Measurements from ENCODE around the gene LUC7L2. TPM values are rescaled to one million over a fixed set of nuclear protein-coding genes. Genes with fewer than 3 reads are reported as not detected.

Gene LUC7L2
- total RNA-seq, 1 experiment from 2014 or later: 94.4 TPM

DNA sequence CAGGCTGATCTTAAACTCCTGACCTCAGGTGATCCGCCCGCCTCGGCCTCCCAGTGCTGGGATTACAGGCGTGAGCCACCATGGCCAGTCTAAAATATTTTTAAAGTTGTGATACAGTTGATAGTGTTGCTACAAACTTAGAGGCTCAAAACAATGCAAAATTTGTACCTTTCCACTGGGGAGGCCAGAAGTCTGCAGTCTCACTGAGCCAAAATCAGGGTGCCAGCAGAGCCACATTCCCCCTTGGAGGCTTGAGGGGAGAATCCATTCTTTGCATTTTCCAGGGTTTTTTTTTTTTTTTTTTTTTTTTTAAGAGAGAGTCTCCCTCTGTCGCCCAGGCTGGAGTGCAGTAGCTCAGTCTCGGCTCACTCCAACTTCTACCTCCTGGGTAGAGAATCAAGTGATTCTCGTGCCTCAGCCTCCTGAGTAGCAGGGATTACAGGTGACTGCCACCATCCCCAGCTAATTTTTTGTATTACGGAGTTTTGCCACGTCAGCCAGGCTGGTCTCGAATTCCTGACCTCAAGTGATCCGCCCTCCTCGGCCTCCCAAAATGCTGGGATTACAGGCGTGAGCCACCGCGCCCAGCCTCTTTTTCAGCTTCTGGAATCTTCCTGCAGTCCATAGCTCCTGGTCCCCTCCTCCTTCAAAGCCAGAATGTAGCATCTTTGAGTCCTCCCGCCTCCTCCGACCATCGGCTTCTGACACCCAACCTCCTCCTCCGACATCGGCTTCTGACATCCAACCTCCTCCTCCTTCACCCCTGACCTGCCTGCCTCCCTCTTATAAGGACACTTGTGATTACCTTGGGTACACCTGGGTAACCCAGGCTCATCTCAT lies 86.6 kb downstream of the LUC7L2 start:
- H3K36me3 Mint-ChIP-seq: no peaks in the 10 kb centered on the region
- no peaks in the 10 kb centered on the region; the same call in 1 of the 2 replicates for H3K27me3 Mint-ChIP-seq (ENCODE audit: low read depth)
- no peaks in the 10 kb centered on the region for H3K9me3 Mint-ChIP-seq
- ChIA-PET POLR2A (interaction anchor here (0.6 kb wide), 1 partner anchor 40 kb away, joined by 3 read pairs; no protein-coding TSS in a partner anchor), CTCF (interaction anchor here (0.6 to 4.6 kb wide), 4 partner anchors 12 to 277 kb away, joined by 3 to 34 read pairs (median 4); no protein-coding TSS in a partner anchor)
- no peaks in the 10 kb centered on the region for H3K4me1 Mint-ChIP-seq
- H3K27ac Mint-ChIP-seq: no peak overlapping the region
- no peak for ATAC-seq
- H3K4me3 Mint-ChIP-seq: no peak overlapping the region
- TF ChIP-seq ZNF219 (CRISPR knock-in tag; IDR thresholded peaks at IDR 0.05; ENCODE audit: borderline replicate concordance) (no peak), ZNF396 (CRISPR knock-in tag; IDR thresholded peaks at IDR 0.05; ENCODE audit: borderline replicate concordance) (no peak), ZNF232 (CRISPR knock-in tag; IDR thresholded peaks at IDR 0.05) (no peak), ESRRA (CRISPR knock-in tag; IDR thresholded peaks at IDR 0.05; ENCODE audit: borderline replicate concordance) (no peak), ZNF423 (CRISPR knock-in tag; IDR thresholded peaks at IDR 0.05) (no peak), JAZF1 (CRISPR knock-in tag; IDR thresholded peaks at IDR 0.05) (no peak), NFATC4 (CRISPR knock-in tag; IDR thresholded peaks at IDR 0.05) (no peak), FOXK1 (CRISPR knock-in tag; IDR thresholded peaks at IDR 0.05) (no peak), NFE2L1 (CRISPR knock-in tag; IDR thresholded peaks at IDR 0.05) (no peak), SMAD3 (CRISPR knock-in tag; IDR thresholded peaks at IDR 0.05; ENCODE audit: borderline replicate concordance) (no peak), MXD4 (CRISPR knock-in tag; IDR thresholded peaks at IDR 0.05; ENCODE audit: borderline replicate concordance) (no peak), CREB1 (CRISPR knock-in tag; IDR thresholded peaks at IDR 0.05) (no peak), CBFB (CRISPR knock-in tag; IDR thresholded peaks at IDR 0.05; ENCODE audit: low read depth) (no peak), TCF7 (CRISPR knock-in tag; IDR thresholded peaks at IDR 0.05; ENCODE audit: low read depth) (no peak)
- TF ChIP-seq, protein P1, sequence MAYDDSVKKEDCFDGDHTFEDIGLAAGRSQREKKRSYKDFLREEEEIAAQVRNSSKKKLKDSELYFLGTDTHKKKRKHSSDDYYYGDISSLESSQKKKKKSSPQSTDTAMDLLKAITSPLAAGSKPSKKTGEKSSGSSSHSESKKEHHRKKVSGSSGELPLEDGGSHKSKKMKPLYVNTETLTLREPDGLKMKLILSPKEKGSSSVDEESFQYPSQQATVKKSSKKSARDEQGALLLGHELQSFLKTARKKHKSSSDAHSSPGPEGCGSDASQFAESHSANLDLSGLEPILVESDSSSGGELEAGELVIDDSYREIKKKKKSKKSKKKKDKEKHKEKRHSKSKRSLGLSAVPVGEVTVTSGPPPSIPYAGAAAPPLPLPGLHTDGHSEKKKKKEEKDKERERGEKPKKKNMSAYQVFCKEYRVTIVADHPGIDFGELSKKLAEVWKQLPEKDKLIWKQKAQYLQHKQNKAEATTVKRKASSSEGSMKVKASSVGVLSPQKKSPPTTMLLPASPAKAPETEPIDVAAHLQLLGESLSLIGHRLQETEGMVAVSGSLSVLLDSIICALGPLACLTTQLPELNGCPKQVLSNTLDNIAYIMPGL (CRISPR knock-in tag; IDR thresholded peaks at IDR 0.05): no peak
- TF ChIP-seq, protein P2, sequence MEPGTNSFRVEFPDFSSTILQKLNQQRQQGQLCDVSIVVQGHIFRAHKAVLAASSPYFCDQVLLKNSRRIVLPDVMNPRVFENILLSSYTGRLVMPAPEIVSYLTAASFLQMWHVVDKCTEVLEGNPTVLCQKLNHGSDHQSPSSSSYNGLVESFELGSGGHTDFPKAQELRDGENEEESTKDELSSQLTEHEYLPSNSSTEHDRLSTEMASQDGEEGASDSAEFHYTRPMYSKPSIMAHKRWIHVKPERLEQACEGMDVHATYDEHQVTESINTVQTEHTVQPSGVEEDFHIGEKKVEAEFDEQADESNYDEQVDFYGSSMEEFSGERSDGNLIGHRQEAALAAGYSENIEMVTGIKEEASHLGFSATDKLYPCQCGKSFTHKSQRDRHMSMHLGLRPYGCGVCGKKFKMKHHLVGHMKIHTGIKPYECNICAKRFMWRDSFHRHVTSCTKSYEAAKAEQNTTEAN (CRISPR knock-in tag; IDR thresholded peaks at IDR 0.05): no peak
- TF ChIP-seq, protein P3, sequence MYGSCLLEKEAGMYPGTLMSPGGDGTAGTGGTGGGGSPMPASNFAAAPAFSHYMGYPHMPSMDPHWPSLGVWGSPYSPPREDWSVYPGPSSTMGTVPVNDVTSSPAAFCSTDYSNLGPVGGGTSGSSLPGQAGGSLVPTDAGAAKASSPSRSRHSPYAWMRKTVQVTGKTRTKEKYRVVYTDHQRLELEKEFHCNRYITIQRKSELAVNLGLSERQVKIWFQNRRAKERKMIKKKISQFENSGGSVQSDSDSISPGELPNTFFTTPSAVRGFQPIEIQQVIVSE (CRISPR knock-in tag; IDR thresholded peaks at IDR 0.05; ENCODE audit: borderline replicate concordance): no peak
- no peak for DNase-seq (ENCODE audit: low spot score)

DNA sequence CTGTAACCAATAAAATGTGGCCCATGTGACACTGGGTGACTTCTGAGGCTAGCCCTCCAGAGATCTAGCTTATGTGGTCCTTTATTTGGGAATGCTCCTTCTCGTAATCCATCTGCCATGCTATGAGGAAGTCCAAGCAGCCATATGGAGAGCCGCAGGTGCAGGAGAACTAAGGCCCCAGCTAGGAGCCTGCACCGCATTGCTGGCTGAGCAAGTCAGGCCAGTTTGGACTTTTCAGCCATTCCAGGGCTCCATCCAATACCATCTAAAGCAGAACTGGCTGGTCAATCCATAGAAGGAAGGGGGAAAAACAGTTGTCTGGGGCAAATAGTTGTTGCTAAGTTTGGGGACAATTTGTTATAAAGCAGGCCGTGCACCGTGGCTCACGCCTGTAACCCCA lies 91.2 kb downstream of the LUC7L2 start:
- Mint-ChIP-seq H3K4me3 (no peak overlapping the region), H3K36me3 (no peaks in the 10 kb centered on the region), H3K27me3 (ENCODE audit: low read depth) (no peaks in the 10 kb centered on the region; the same call in 1 of the 2 replicates)
- TF ChIP-seq, protein P4, sequence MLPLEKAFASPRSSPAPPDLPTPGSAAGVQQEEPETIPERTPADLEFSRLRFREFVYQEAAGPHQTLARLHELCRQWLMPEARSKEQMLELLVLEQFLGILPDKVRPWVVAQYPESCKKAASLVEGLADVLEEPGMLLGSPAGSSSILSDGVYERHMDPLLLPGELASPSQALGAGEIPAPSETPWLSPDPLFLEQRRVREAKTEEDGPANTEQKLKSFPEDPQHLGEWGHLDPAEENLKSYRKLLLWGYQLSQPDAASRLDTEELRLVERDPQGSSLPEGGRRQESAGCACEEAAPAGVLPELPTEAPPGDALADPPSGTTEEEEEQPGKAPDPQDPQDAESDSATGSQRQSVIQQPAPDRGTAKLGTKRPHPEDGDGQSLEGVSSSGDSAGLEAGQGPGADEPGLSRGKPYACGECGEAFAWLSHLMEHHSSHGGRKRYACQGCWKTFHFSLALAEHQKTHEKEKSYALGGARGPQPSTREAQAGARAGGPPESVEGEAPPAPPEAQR (CRISPR knock-in tag; IDR thresholded peaks at IDR 0.05): no peak
- no peak for TF ChIP-seq ZNF416 (CRISPR knock-in tag; IDR thresholded peaks at IDR 0.05)
- TF ChIP-seq, protein P5, sequence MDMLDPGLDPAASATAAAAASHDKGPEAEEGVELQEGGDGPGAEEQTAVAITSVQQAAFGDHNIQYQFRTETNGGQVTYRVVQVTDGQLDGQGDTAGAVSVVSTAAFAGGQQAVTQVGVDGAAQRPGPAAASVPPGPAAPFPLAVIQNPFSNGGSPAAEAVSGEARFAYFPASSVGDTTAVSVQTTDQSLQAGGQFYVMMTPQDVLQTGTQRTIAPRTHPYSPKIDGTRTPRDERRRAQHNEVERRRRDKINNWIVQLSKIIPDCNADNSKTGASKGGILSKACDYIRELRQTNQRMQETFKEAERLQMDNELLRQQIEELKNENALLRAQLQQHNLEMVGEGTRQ (CRISPR knock-in tag; IDR thresholded peaks at IDR 0.05): no peak
- TF ChIP-seq CREM (CRISPR knock-in tag; IDR thresholded peaks at IDR 0.05): no peak
- TF ChIP-seq FOXP1 (CRISPR knock-in tag; IDR thresholded peaks at IDR 0.05; ENCODE audit: borderline replicate concordance): no peak
- no peak for TF ChIP-seq ZNF138 (CRISPR knock-in tag; conservative IDR thresholded peaks at IDR 0.05)
- TF ChIP-seq ZBTB21 (CRISPR knock-in tag; IDR thresholded peaks at IDR 0.05; ENCODE audit: borderline replicate concordance): no peak
- TF ChIP-seq NFYB (CRISPR knock-in tag; conservative IDR thresholded peaks at IDR 0.05; ENCODE audit: low read depth): no peak

More for the DNA sequence above, 91.2 kb downstream of the LUC7L2 start:
- POLR2A ChIA-PET: no interaction called here
- DNase-seq (ENCODE audit: low spot score) (no peak), ATAC-seq (no peak)
- CTCF ChIA-PET: interaction anchor here (1.0 to 2.0 kb wide), 2 partner anchors 17 to 33 kb away, joined by 3 to 10 read pairs; partner anchors contain the start of gene KLRG2
- peaks cover 11% of the 10 kb centered on the region for H3K4me1 Mint-ChIP-seq
- H3K9me3 Mint-ChIP-seq: no peaks in the 10 kb centered on the region
- H3K27ac Mint-ChIP-seq: no peak overlapping the region
